ENCODE measurements around the gene TEKT3.

Gene TEKT3

GRCh38 chr17:15290605-15291004, 50.8 kb downstream of the TEKT3 start:
- no peak for ATAC-seq
- no peak for DNase-seq

- ATAC-seq (no peak), DNase-seq (no peak)
These were observed 51.9 kb downstream of the TEKT3 start for GRCh38 chr17:15289285-15290183.

GRCh38 chr17:15288859-15289258, 52.5 kb downstream of the TEKT3 start:
- no peak for ATAC-seq
- no peak for DNase-seq

GRCh38 chr17:15287538-15288267, 53.7 kb downstream of the TEKT3 start:
- DNase-seq (no peak), ATAC-seq (no peak)

GRCh38 chr17:15285466-15285865, 55.9 kb downstream of the TEKT3 start:
- ATAC-seq = no peak
- DNase-seq = no peak

GRCh38 chr17:15284537-15284936, 56.9 kb downstream of the TEKT3 start:
- ATAC-seq (no peak), DNase-seq (no peak)

GRCh38 chr17:15284107-15284506, 57.3 kb downstream of the TEKT3 start:
- ATAC-seq (no peak), DNase-seq (no peak)

- ATAC-seq = no peak
- DNase-seq = no peak
These were observed 59.5 kb downstream of the TEKT3 start for GRCh38 chr17:15281909-15282308.

- no peak for ATAC-seq
- no peak for DNase-seq
These were observed 62.4 kb downstream of the TEKT3 start for GRCh38 chr17:15278924-15279477.

GRCh38 chr17:15278380-15278779, 63.0 kb downstream of the TEKT3 start:
- DNase-seq = no peak
- no peak for ATAC-seq

GRCh38 chr17:15274017-15274416, 67.4 kb downstream of the TEKT3 start:
- ATAC-seq = no peak

GRCh38 chr17:15273141-15273793, 68.1 kb downstream of the TEKT3 start:
- DNase-seq (no peak), ATAC-seq (no peak)

More at GRCh38 chr17:15274017-15274416, 67.4 kb downstream of the TEKT3 start:
- DNase-seq = no peak

GRCh38 chr17:15271741-15272140, 69.7 kb downstream of the TEKT3 start:
- DNase-seq (no peak), ATAC-seq (no peak)

GRCh38 chr17:15270628-15271381, 70.6 kb downstream of the TEKT3 start:
- no peak for DNase-seq

GRCh38 chr17:15269780-15270089, 71.7 kb downstream of the TEKT3 start:
- no peak for ATAC-seq
- no peak for DNase-seq

More at GRCh38 chr17:15270628-15271381, 70.6 kb downstream of the TEKT3 start:
- peak; percentile 66 for ATAC-seq

- DNase-seq = no peak
These were observed 72.2 kb downstream of the TEKT3 start for GRCh38 chr17:15269087-15269779.

GRCh38 chr17:15268461-15268860, 72.9 kb downstream of the TEKT3 start:
- ATAC-seq (no peak), DNase-seq (no peak)

More at GRCh38 chr17:15269087-15269779, 72.2 kb downstream of the TEKT3 start:
- no peak for ATAC-seq

GRCh38 chr17:15267996-15268395, 73.4 kb downstream of the TEKT3 start:
- no peak for DNase-seq
- ATAC-seq = no peak

GRCh38 chr17:15266325-15267125, 74.9 kb downstream of the TEKT3 start:
- ATAC-seq (no peak), DNase-seq (no peak)

- no peak for ATAC-seq
- DNase-seq = no peak
These were observed 76.3 kb downstream of the TEKT3 start, which contains the start of gene PMP22 for GRCh38 chr17:15265131-15265530. PMP22 (minus strand) TSS chr17:15265326; CDS start chr17:15260727, 4,599 bp downstream.
